Brain microvascular endothelial cell (primary cell): ENCODE results near the gene SCUBE1.

Experiments
- DNase-seq: peaks from one replicate; pipeline ENCODE4 v3.0.0-alpha.2; 2020
- H3K27ac ChIP-seq: fragments of 250-450 bp; sonication (Bioruptor Pico); 2 replicates; pipeline ENCODE4 v1.5.1; 2020; ENCODE audit warnings: mild to moderate bottlenecking, moderate library complexity
- H3K27me3 ChIP-seq: fragments of 250-450 bp; sonication (Bioruptor Pico); replicated peaks from 2 replicates; pipeline ENCODE4 v1.5.1; 2020; ENCODE audit warnings: mild to moderate bottlenecking
- H3K36me3 ChIP-seq: fragments of 250-450 bp; sonication (Bioruptor Pico); replicated peaks from 2 replicates; pipeline ENCODE4 v1.5.1; 2020; ENCODE audit warnings: mild to moderate bottlenecking
- H3K4me3 ChIP-seq: 2 replicates; pipeline ENCODE4 v1.5.1; 2011; ENCODE audit warnings: low read depth, mild to moderate bottlenecking, control low read depth, low read length, moderate library complexity
- in situ Hi-C: cut with HindIII; loops from 2 replicates; pipeline ENCODE4 v1.10.0; 2017; ENCODE audit warnings: low sequenced_read_pairs, low pct_ligation_motif_present
- TF ChIP-seq, protein P1 (sequence below): IDR thresholded peaks from 2 replicates; pipeline ENCODE4 v1.5.1; 2011; ENCODE audit warnings: low read depth, mild to moderate bottlenecking, moderate library complexity, low read length, control low read depth, inconsistent platforms; ENCODE audit errors: missing control alignments

The SCUBE1 gene

DNA sequence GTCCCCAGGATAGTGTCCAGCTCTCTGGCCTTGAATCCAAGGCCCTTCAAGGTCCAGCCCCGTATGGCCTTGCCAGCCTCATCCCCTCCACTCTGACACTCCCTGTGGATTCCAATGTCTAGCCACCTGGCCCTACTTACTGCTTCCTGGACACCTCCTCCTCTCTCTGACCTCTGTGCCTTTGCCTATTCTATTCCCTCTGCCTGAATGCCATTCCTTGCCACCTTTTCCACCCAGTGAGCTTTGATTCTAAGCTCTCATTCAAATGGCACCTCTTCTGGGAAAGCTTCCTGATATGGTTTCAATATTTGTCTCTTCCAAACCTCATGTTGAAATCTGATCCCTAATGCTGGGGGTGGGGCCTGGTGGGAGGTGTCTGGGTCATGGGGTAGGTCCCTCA lies 124.4 kb downstream of the SCUBE1 start:
- Histone ChIP-seq H3K27ac (no peak overlapping the region), H3K27me3 (no peaks in the 10 kb centered on the region), H3K4me3 (no peak overlapping the region), H3K36me3 (no peaks in the 10 kb centered on the region)
- DNase-seq = no peak
- TF ChIP-seq, protein P1, sequence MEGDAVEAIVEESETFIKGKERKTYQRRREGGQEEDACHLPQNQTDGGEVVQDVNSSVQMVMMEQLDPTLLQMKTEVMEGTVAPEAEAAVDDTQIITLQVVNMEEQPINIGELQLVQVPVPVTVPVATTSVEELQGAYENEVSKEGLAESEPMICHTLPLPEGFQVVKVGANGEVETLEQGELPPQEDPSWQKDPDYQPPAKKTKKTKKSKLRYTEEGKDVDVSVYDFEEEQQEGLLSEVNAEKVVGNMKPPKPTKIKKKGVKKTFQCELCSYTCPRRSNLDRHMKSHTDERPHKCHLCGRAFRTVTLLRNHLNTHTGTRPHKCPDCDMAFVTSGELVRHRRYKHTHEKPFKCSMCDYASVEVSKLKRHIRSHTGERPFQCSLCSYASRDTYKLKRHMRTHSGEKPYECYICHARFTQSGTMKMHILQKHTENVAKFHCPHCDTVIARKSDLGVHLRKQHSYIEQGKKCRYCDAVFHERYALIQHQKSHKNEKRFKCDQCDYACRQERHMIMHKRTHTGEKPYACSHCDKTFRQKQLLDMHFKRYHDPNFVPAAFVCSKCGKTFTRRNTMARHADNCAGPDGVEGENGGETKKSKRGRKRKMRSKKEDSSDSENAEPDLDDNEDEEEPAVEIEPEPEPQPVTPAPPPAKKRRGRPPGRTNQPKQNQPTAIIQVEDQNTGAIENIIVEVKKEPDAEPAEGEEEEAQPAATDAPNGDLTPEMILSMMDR = no peak
- in situ Hi-C loops = no loop called here

DNA sequence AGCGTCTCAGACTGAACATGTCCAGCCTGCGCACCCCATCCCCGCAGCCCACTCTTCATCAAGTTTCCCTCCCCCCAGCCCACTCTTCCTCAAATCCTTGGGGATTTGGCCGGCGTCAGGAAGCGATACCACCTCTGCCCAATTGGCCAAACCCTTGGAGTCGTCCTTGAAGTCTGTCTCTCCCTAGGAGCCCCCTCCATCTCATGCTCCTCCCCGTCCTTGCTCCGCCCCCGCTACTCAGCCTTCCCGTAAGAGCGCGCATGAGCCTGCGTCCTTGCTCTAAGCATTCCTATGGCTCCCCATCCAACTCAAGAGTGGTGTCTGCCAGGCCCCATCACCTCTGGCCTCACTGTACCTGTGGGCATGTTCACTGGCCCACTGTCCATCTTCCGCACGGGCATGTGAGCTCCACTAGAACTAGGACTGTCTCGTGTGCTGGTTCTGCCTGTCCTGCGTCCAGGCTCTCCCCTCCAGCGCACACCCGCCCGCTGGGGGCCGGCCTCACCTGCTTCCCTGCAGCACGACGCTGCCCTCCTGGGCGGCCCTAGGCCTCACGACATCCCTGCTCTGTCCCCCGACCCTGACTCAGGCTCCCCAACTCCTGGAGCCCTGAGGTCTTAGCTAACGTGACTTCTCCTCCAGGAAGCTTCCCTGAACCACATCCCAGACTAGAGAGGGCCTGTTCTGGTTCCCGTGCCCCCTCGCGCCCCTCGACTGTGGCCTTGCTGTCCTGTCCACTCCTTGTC lies 125.7 kb downstream of the SCUBE1 start:
- no peaks in the 10 kb centered on the region for H3K36me3 ChIP-seq
- no peak for DNase-seq
- in situ Hi-C loops = no loop called here
- no peak overlapping the region for H3K4me3 ChIP-seq
- no peak overlapping the region for H3K27ac ChIP-seq
- no peaks in the 10 kb centered on the region for H3K27me3 ChIP-seq
- TF ChIP-seq, protein P1 = no peak

DNA sequence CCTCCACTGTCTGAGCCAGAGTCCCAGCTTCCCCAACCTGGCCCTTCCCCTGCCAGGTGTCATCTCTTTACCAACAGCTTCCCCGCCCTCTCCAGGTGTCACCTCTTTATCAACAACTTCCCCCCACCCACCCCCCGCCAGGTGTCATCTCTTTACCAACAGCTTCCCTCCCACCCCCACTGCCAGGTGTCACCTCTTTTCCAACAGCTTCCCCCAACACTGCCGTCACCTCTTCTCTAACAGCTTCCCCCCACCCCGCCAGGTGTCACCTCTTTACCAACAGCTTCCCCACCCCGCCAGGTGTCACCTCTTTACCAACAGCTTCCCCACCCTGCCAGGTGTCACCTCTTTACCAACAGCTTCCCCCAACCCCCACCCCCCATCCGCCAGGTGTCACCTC lies 126.4 kb downstream of the SCUBE1 start:
- Histone ChIP-seq H3K36me3 (no peaks in the 10 kb centered on the region), H3K27me3 (no peaks in the 10 kb centered on the region), H3K27ac (no peak overlapping the region), H3K4me3 (no peak overlapping the region)
- TF ChIP-seq, protein P1 = no peak
- DNase-seq = no peak
- in situ Hi-C loops = no loop called here

DNA sequence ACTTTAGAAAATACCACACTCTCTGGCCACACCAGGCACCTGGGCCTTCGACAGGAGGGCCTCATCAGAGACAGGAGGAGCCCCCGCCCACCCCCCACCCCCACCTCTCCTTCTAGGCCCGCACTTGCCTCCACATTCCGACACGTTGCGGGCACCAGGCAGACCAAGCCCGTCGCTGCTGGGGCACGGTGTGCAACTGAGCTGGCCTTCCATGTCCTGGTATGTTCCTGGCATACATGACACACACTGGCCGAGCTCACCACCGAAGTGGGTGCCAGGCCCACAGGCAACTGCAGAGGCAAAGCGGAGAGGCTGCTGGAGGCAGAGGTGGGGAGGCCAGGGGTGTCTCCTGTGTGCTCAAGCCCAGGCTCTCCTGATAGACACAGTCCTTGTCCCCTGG lies 129.2 kb downstream of the SCUBE1 start:
- H3K27me3 ChIP-seq = no peaks in the 10 kb centered on the region
- in situ Hi-C loops = no loop called here
- no peak overlapping the region for H3K4me3 ChIP-seq
- TF ChIP-seq, protein P1 = no peak
- no peaks in the 10 kb centered on the region for H3K36me3 ChIP-seq
- H3K27ac ChIP-seq = no peak overlapping the region
- no peak for DNase-seq

DNA sequence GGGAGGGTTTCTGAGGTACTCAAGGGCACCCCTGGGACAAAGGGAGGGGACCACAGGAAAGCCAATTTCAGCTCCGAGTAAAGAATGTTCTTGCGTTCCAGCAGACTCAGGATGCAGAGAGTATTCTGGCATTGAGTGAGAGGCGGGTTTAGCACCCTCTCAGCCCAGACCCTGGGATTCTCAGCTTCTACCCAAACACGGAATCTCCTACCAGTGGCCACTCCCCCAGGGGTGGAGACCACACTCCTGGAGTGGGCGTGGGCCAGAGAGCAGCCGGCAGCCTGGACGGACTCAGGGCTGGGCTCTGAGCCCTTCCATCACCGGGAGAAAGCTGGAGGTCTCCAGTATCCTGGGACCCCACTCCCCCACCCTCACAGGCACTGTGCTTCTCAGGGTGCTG lies 130.1 kb downstream of the SCUBE1 start:
- DNase-seq = no peak
- Histone ChIP-seq H3K27ac (no peak overlapping the region), H3K4me3 (no peak overlapping the region), H3K27me3 (no peaks in the 10 kb centered on the region), H3K36me3 (no peaks in the 10 kb centered on the region)
- TF ChIP-seq, protein P1 = no peak
- in situ Hi-C loops = no loop called here

DNA sequence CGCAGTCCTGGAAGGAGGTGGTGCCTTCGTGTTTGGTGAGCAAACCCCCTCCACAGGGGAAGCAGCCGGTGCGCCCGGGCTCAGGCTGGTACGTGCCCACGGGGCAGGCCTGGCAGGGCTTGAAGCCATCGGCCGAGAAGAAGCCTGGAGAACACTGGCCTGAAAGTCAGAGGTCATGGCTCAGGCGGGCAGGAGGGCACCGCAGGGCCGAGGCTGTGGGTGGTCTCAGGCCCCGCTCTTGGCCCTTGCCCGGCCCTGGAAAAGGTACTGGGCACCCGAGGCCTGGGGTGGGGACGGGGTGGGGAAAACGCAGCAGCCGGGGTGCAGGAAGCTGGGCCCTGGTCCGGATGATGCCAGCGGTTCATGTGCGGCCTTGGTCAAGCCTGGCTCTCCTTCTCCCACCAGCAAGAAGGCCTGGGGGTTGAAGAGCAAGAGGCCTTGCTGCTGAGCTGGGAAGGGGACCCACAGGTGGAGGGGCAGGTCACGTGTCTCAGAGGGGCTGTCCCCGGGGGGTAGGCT lies 130.7 kb downstream of the SCUBE1 start:
- no peaks in the 10 kb centered on the region for H3K27me3 ChIP-seq
- TF ChIP-seq, protein P1 = no peak
- in situ Hi-C loops = no loop called here

More for the DNA sequence above, 130.7 kb downstream of the SCUBE1 start:
- no peak for DNase-seq
- H3K36me3 ChIP-seq = no peaks in the 10 kb centered on the region
- H3K27ac ChIP-seq = no peak overlapping the region
- no peak overlapping the region for H3K4me3 ChIP-seq
